H1 (cell line): Measurements from ENCODE around the gene AGPAT2. TPM values are rescaled to one million over a fixed set of nuclear protein-coding genes. Genes with fewer than 3 reads are reported as not detected.

ENCODE experiments used
- CTCF ChIA-PET: fragments of 300-600 bp; sonication (Branson Sonifier 250); formaldehyde crosslinking; loops from one replicate; lab custom pipeline; 2021; ENCODE audit not compliant: partially characterized antibody; lab: Charles Lee
- POLR2A ChIA-PET: fragments of 300-600 bp; sonication (Branson Sonifier 250); formaldehyde crosslinking; loops from one replicate; lab custom pipeline; 2021; ENCODE audit warnings: inconsistent platforms; ENCODE audit not compliant: partially characterized antibody; lab: Charles Lee
- DNase-seq, 2 experiments: peaks; one replicate each; pipeline versions ENCODE4 v3.0.0 to v3.0.0-alpha.2; 2010 to 2022; ENCODE audit warnings: low spot score in 2 of 2, low read depth in 1 of 2, mixed read lengths in 1 of 2
- FAIRE-seq: peaks from 2 replicates; lab custom pipeline; 2011; peaks lifted over from hg19 to GRCh38; lab: Jason Lieb, UNC
- H2AFZ ChIP-seq: 2 replicates; pipeline ENCODE4 v1.8.1; 2012; ENCODE audit warnings: low read length, inconsistent platforms
- H2AK5ac ChIP-seq: 2 replicates; pipeline ENCODE4 v1.6.1; 2013; ENCODE audit warnings: low read depth, low read length
- H2BK120ac ChIP-seq: replicated peaks from 2 replicates; pipeline ENCODE3; 2013; ENCODE audit warnings: low read depth, low read length, inconsistent platforms
- H2BK12ac ChIP-seq: 2 replicates; pipeline ENCODE4 v1.6.1; 2013; ENCODE audit warnings: low read depth, low read length
- H2BK15ac ChIP-seq: 2 replicates; pipeline ENCODE4 v1.6.1; 2013; ENCODE audit warnings: low read length
- H2BK20ac ChIP-seq: 2 replicates; pipeline ENCODE4 v1.6.1; 2013; ENCODE audit warnings: low read length
- H2BK5ac ChIP-seq: 2 replicates; pipeline ENCODE4 v1.6.1; 2013; ENCODE audit warnings: low read depth, low read length
- H3K14ac ChIP-seq: 2 replicates; pipeline ENCODE4 v1.6.1; 2013; ENCODE audit warnings: inconsistent platforms; ENCODE audit not compliant: insufficient read length
- H3K18ac ChIP-seq: 2 replicates; pipeline ENCODE4 v1.6.1; 2013; ENCODE audit warnings: low read length; ENCODE audit errors: extremely low read depth
- H3K23ac ChIP-seq: 2 replicates; pipeline ENCODE4 v1.6.1; 2013; ENCODE audit warnings: inconsistent platforms; ENCODE audit not compliant: insufficient read length
- H3K23me2 ChIP-seq: 2 replicates; pipeline ENCODE4 v1.6.1; 2013; ENCODE audit warnings: low read depth, low read length
- H3K27ac ChIP-seq: 2 replicates; pipeline ENCODE4 v1.6.1; 2011; ENCODE audit warnings: low read depth, low read length, inconsistent platforms
- H3K27me3 ChIP-seq, 4 experiments: replicated peaks in 1 of 4; 1 replicate in 1 of 4; 2 replicates in 3 of 4; pipeline versions ENCODE4 v1.6.1 to v1.8.1; 2011 to 2013; ENCODE audit warnings: low read length in 3 of 4, mild to moderate bottlenecking in 3 of 4, inconsistent platforms in 2 of 4, mixed read lengths in 2 of 4, moderate library complexity in 1 of 4; ENCODE audit not compliant: control insufficient read depth in 3 of 4, insufficient read depth in 3 of 4; ENCODE audit errors: extremely low read depth in 1 of 4
- H3K36me3 ChIP-seq, 4 experiments: 2 replicates each; pipeline versions ENCODE4 v1.6.1 to v1.8.1; 2011 to 2013; ENCODE audit warnings: mild to moderate bottlenecking in 4 of 4, low read length in 3 of 4, moderate library complexity in 2 of 4, control low read depth in 1 of 4, inconsistent platforms in 1 of 4; ENCODE audit not compliant: insufficient read depth in 4 of 4, control insufficient read depth in 2 of 4
- H3K4ac ChIP-seq: replicated peaks from 2 replicates; pipeline ENCODE3; 2013; ENCODE audit warnings: low read length, low read depth, mixed read lengths, inconsistent platforms; ENCODE audit not compliant: insufficient read length
- H3K4me1 ChIP-seq, 4 experiments: replicated peaks in 1 of 4; 1 replicate in 1 of 4; 2 replicates in 3 of 4; pipeline versions ENCODE4 v1.6.1 to v1.8.1; 2011 to 2013; ENCODE audit warnings: low read length in 3 of 4, inconsistent platforms in 2 of 4, mixed read lengths in 1 of 4; ENCODE audit not compliant: insufficient read depth in 4 of 4, control insufficient read depth in 3 of 4
- H3K4me2 ChIP-seq, 2 experiments: 2 replicates each; pipeline versions ENCODE4 v1.6.1 to v1.8.1; 2011 to 2013; ENCODE audit warnings: low read depth in 2 of 2, low read length in 2 of 2, control low read depth in 1 of 2, inconsistent platforms in 1 of 2, mild to moderate bottlenecking in 1 of 2; ENCODE audit not compliant: insufficient read depth in 1 of 2
- H3K4me3 ChIP-seq, 4 experiments: fragments of 200-600, 300-600 bp in 1 of 4; sonication (generic), shearing (Covaris generic), sonication (Bioruptor Twin) in 1 of 4; 2 replicates each; pipeline versions ENCODE4 v1.5.1 to v1.8.1; 2011 to 2016; ENCODE audit warnings: low read length in 4 of 4, low read depth in 3 of 4, control low read depth in 2 of 4, inconsistent platforms in 2 of 4, mild to moderate bottlenecking in 2 of 4, mixed read lengths in 1 of 4, moderate library complexity in 1 of 4; ENCODE audit not compliant: insufficient read depth in 2 of 4; ENCODE audit errors: extremely low read depth in 1 of 4
- H3K56ac ChIP-seq: replicated peaks from 2 replicates; pipeline ENCODE3; 2013; ENCODE audit warnings: low read depth, mild to moderate bottlenecking, mixed read lengths, low read length, inconsistent platforms; ENCODE audit not compliant: insufficient read length
- H3K79me1 ChIP-seq: 2 replicates; pipeline ENCODE4 v1.6.1; 2013; ENCODE audit warnings: low read depth, low read length, control low read depth
- H3K79me2 ChIP-seq, 2 experiments: 2 replicates each; pipeline versions ENCODE4 v1.6.1 to v1.8.1; 2012 to 2013; ENCODE audit warnings: low read length in 2 of 2, mild to moderate bottlenecking in 2 of 2, inconsistent platforms in 1 of 2; ENCODE audit not compliant: insufficient read depth in 2 of 2, control insufficient read depth in 1 of 2
- H3K9ac ChIP-seq, 4 experiments: replicated peaks in 1 of 4; 1 replicate in 1 of 4; 2 replicates in 3 of 4; pipeline versions ENCODE4 v1.6.1 to v1.8.1; 2011 to 2013; ENCODE audit warnings: low read depth in 3 of 4, low read length in 3 of 4, control low read depth in 2 of 4, mild to moderate bottlenecking in 2 of 4, moderate library complexity in 2 of 4, inconsistent platforms in 1 of 4; ENCODE audit errors: extremely low read depth in 1 of 4
- H3K9me3 ChIP-seq, 2 experiments: 2 replicates each; pipeline versions ENCODE4 v1.6.1 to v1.8.1; 2012 to 2013; ENCODE audit warnings: mild to moderate bottlenecking in 2 of 2, moderate library complexity in 2 of 2, control low read depth in 1 of 2, inconsistent platforms in 1 of 2, low read depth in 1 of 2, low read length in 1 of 2, mixed read lengths in 1 of 2; ENCODE audit not compliant: insufficient read depth in 2 of 2
- H4K20me1 ChIP-seq, 2 experiments: replicated peaks in 1 of 2; 2 replicates each; pipeline versions ENCODE3 to v1.8.1; 2011 to 2013; ENCODE audit warnings: inconsistent platforms in 2 of 2, low read length in 2 of 2, mild to moderate bottlenecking in 1 of 2; ENCODE audit not compliant: insufficient read depth in 2 of 2, control insufficient read depth in 1 of 2
- H4K5ac ChIP-seq: 2 replicates; pipeline ENCODE4 v1.6.1; 2013; ENCODE audit warnings: low read length, low read depth, mixed read lengths, inconsistent platforms; ENCODE audit not compliant: insufficient read length
- H4K8ac ChIP-seq: 2 replicates; pipeline ENCODE4 v1.8.0; 2013; ENCODE audit warnings: mild to moderate bottlenecking, moderate library complexity, low read length, inconsistent platforms; ENCODE audit not compliant: insufficient read depth; ENCODE audit errors: extremely low read depth
- H4K91ac ChIP-seq: replicated peaks from 2 replicates; pipeline ENCODE3; 2013; ENCODE audit warnings: low read length, mixed read lengths, inconsistent platforms; ENCODE audit not compliant: insufficient read length
- MAX ChIP-seq: IDR thresholded peaks from 2 replicates; pipeline ENCODE4 v1.6.1; 2012; ENCODE audit warnings: inconsistent platforms
- RBBP5 ChIP-seq: IDR thresholded peaks from 2 replicates; pipeline ENCODE4 v1.7.1; 2012; ENCODE audit warnings: low read depth, mild to moderate bottlenecking, inconsistent platforms, low read length, moderate library complexity, borderline replicate concordance
- SIX5 ChIP-seq: IDR thresholded peaks from 2 replicates; pipeline ENCODE4 v1.6.1; 2011; ENCODE audit warnings: mild to moderate bottlenecking, low read depth, low read length
- WGBS, 2 experiments: shearing (Covaris generic) in 1 of 2; methylation state at CpG; one replicate each; pipeline versions ENCODE4 v1.1.6 to v1.1.7; 2013 to 2015; ENCODE audit warnings: low lambda C conversion rate in 2 of 2, mixed read lengths in 2 of 2, inconsistent platforms in 1 of 2, low coverage in 1 of 2, missing lambda C conversion rate in 1 of 2; ENCODE audit not compliant: insufficient replicate concordance in 2 of 2, insufficient coverage in 1 of 2, insufficient read length in 1 of 2; ENCODE audit errors: extremely low coverage in 1 of 2, missing lambda C conversion rate in 1 of 2; 5-methylcytosine and 5-hydroxymethylcytosine counted together
- polyA plus RNA-seq, 7 experiments: library from polyadenylated mRNA; depleted of rRNA in 3 of 7; stranded (reverse) in 5 of 7; unstranded in 2 of 7; fragments of >200 nt in 5 of 7; fragments of 200-250 nt in 2 of 7; gene quantifications; 1 replicate in 5 of 7; 2 replicates in 1 of 7; 4 replicates in 1 of 7; pipeline versions ENCODE4 v1.2.1 to v1.2.3, GENCODE V29; 2011 to 2013; ENCODE audit warnings: missing spikeins in 2 of 7, mixed read lengths in 2 of 7
- total RNA-seq: library from RNA; stranded (reverse); fragmentation: NEBNext Ultra II Directional; extraction: Animal tissue kit (Norgen Biotek cat#: 25700); gene quantifications from 2 replicates; pipeline ENCODE4 v1.2.1, GENCODE V29; 2021

The AGPAT2 gene
- total and polyA plus RNA-seq, 2 of the 8 experiments (the other 6 are each of a cell fraction or from before 2014, with no cell fraction given) = 31.6 to 37.6 TPM

DNA sequence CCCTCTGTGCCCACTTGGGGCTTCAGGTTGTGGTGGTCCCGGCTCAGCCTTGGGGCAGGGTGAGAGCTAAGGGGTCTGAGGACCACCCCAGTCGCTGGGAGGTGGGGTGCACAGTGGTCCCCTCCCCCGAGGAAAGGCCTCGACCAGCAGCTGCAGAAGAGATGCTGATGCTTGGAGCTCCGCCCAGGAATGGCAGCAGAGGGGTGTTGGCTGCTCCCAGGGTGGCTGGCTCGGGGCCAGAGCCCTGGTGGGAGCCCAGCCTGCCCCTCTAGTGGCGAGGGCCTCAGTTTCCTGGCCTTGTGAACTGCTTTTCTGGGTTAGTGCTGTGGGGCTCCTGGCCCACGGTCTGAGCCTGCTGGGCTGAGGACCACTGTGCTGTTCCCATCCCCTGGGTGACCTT, 26.3 kb upstream of the AGPAT2 start:
- Histone ChIP-seq H2BK5ac (no peak overlapping the region), H3K27ac (no peak overlapping the region), H2BK12ac (no peak overlapping the region), H3K9me3 (no peaks in the 10 kb centered on the region), H4K8ac (no peak overlapping the region), H2BK15ac (no peak overlapping the region)
- WGBS, 2 experiments = 91% methylated on average over 6 of the region's 8 CpGs; no CpG with 5 or more reads in 1 of the 2 experiments
- TF ChIP-seq SIX5 (no peak), RBBP5 (0 out of 2 replicates have a peak, but pooled peaks have one; percentile 2), MAX (no peak)
- TF ChIP-seq, all 59 proteins: peak for 1
- POLR2A ChIA-PET = interaction anchor here (1.1 to 11.2 kb wide), 4 partner anchors 9 to 29 kb away, joined by 3 to 223 read pairs (median 24); no protein-coding TSS in a partner anchor
- H4K5ac ChIP-seq = no peak overlapping the region
- peak overlapping the region; percentile 53; the same call in 1 of the 2 replicates for H2AK5ac ChIP-seq
- H3K23me2 ChIP-seq = peaks cover 3% of the 10 kb centered on the region; the same call in 1 of the 2 replicates
- DNase-seq (no peak), FAIRE-seq (no peak)
- H3K4me2 ChIP-seq = peak overlapping the region; percentile 80 to 90
- H3K79me1 ChIP-seq = peaks cover 21% of the 10 kb centered on the region
- peaks cover 0 to 12% (median 6%) of the 10 kb centered on the region in 4 experiments; a peak in 5 of 7 replicates for H3K4me1 ChIP-seq
- H3K18ac ChIP-seq = no peak overlapping the region
- CTCF ChIA-PET = interaction anchor here (1.1 to 9.2 kb wide), 6 partner anchors 9 to 228 kb away, joined by 3 to 62 read pairs (median 4); no protein-coding TSS in a partner anchor
- H3K14ac ChIP-seq = no peak overlapping the region
- no peak overlapping the region for H3K23ac ChIP-seq
- H3K27me3 ChIP-seq = peaks cover 0 to 4% (median 3%) of the 10 kb centered on the region in 4 experiments; a peak in 4 of 7 replicates
- H4K20me1 ChIP-seq = peaks cover 13 to 17% of the 10 kb centered on the region in 2 experiments
- no peak overlapping the region for H2BK120ac ChIP-seq
- H3K79me2 ChIP-seq = peaks cover 0 to 11% of the 10 kb centered on the region in 2 experiments; a peak in 1 of 4 replicates
- no peaks in the 10 kb centered on the region for H3K36me3 ChIP-seq
- peak overlapping the region in 2 of 4 experiments; percentile 20 to 51; a peak in 1 of 7 replicates for H3K9ac ChIP-seq
- H3K56ac ChIP-seq = no peak overlapping the region
- no peak overlapping the region for H2AFZ ChIP-seq
- H3K4me3 ChIP-seq = peak overlapping the region; percentile 56 to 94 (median 76); a peak in 5 of 8 replicates
- H4K91ac ChIP-seq = no peak overlapping the region
- H2BK20ac ChIP-seq = no peak overlapping the region
- no peak overlapping the region for H3K4ac ChIP-seq
